Loucy (cell line): Measurements from ENCODE around the gene LRRTM3.

Source experiments
- H2AFZ ChIP-seq: fragments of 200-600 bp; sonication (generic); 2 replicates; pipeline ENCODE4 v1.6.0; 2016; ENCODE audit warnings: antibody characterized with exemption, mild to moderate bottlenecking, low read length, moderate library complexity
- H3F3A ChIP-seq: fragments of 200-600 bp; 2 replicates; pipeline ENCODE4 v1.6.0; 2016; ENCODE audit warnings: antibody characterized with exemption, low read depth, mild to moderate bottlenecking
- H3K27me3 ChIP-seq: fragments of 200-600 bp; sonication (generic); 2 replicates; pipeline ENCODE4 v1.6.1; 2014; ENCODE audit warnings: low read length, mild to moderate bottlenecking; ENCODE audit not compliant: insufficient read depth, poor library complexity, severe bottlenecking
- H3K36me3 ChIP-seq: fragments of 200-600 bp; sonication (generic); 2 replicates; pipeline ENCODE4 v1.6.1; 2016; ENCODE audit warnings: low read length; ENCODE audit not compliant: insufficient read depth
- H3K4me1 ChIP-seq: fragments of 200-600 bp; sonication (generic); 2 replicates; pipeline ENCODE4 v1.5.1; 2014; ENCODE audit warnings: low read length, mild to moderate bottlenecking; ENCODE audit not compliant: insufficient read depth, poor library complexity, severe bottlenecking
- H3K4me2 ChIP-seq: fragments of 200-600 bp; sonication (generic); 2 replicates; pipeline ENCODE4 v1.6.0; 2014; ENCODE audit warnings: antibody characterized with exemption, low read length, low read depth, mild to moderate bottlenecking; ENCODE audit not compliant: poor library complexity, severe bottlenecking
- H3K4me3 ChIP-seq: fragments of 200-600 bp; sonication (generic); 2 replicates; pipeline ENCODE4 v1.5.1; 2014; ENCODE audit warnings: low read length, mild to moderate bottlenecking, mixed read lengths; ENCODE audit not compliant: poor library complexity, severe bottlenecking
- H3K79me2 ChIP-seq: fragments of 200-600 bp; sonication (generic); 2 replicates; pipeline ENCODE4 v1.6.1; 2014; ENCODE audit warnings: low read length; ENCODE audit not compliant: insufficient read depth
- H3K9ac ChIP-seq: fragments of 200-600 bp; sonication (generic); 2 replicates; pipeline ENCODE4 v1.6.0; 2014; ENCODE audit warnings: mild to moderate bottlenecking, low read depth, low read length, moderate library complexity; ENCODE audit not compliant: poor library complexity, severe bottlenecking
- H3K9me2 ChIP-seq: fragments of 200-600 bp; sonication (generic); replicated peaks from 2 replicates; pipeline ENCODE4 v1.6.1; 2016; ENCODE audit warnings: low read depth, low read length, mixed read lengths
- H3K9me3 ChIP-seq: fragments of 200-600 bp; sonication (generic); 2 replicates; pipeline ENCODE4 v1.6.1; 2014; ENCODE audit warnings: mild to moderate bottlenecking, antibody characterized with exemption, low read length, low read depth; ENCODE audit not compliant: insufficient read depth
- H4K20me1 ChIP-seq: fragments of 200-600 bp; sonication (generic); 2 replicates; pipeline ENCODE4 v1.6.0; 2014; ENCODE audit warnings: antibody characterized with exemption, low read length, mild to moderate bottlenecking; ENCODE audit not compliant: insufficient read depth, poor library complexity, severe bottlenecking
- EZH2phosphoT487 ChIP-seq: fragments of 200-600 bp; IDR thresholded peaks from 2 replicates; pipeline ENCODE4 v1.6.1; 2018; ENCODE audit warnings: antibody characterized with exemption, mild to moderate bottlenecking, moderate library complexity, borderline replicate concordance
- TF ChIP-seq, protein P1 (sequence below): fragments of 200-600 bp; sonication (generic); conservative IDR thresholded peaks from 2 replicates; pipeline ENCODE4 v1.5.1; 2014; ENCODE audit warnings: mild to moderate bottlenecking, antibody characterized with exemption, low read length

LRRTM3 gene

GRCh38 chr10:66981361-66982052 is 55.7 kb downstream of the LRRTM3 start:
- H3K9ac ChIP-seq: no peak overlapping the region
- TF ChIP-seq, protein P1, sequence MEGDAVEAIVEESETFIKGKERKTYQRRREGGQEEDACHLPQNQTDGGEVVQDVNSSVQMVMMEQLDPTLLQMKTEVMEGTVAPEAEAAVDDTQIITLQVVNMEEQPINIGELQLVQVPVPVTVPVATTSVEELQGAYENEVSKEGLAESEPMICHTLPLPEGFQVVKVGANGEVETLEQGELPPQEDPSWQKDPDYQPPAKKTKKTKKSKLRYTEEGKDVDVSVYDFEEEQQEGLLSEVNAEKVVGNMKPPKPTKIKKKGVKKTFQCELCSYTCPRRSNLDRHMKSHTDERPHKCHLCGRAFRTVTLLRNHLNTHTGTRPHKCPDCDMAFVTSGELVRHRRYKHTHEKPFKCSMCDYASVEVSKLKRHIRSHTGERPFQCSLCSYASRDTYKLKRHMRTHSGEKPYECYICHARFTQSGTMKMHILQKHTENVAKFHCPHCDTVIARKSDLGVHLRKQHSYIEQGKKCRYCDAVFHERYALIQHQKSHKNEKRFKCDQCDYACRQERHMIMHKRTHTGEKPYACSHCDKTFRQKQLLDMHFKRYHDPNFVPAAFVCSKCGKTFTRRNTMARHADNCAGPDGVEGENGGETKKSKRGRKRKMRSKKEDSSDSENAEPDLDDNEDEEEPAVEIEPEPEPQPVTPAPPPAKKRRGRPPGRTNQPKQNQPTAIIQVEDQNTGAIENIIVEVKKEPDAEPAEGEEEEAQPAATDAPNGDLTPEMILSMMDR: no peak
- TF ChIP-seq EZH2phosphoT487: no peak
- H3K4me3 ChIP-seq: no peak overlapping the region

GRCh38 chr10:66982053-66982420 is 56.2 kb downstream of the LRRTM3 start:
- H3K9me3 ChIP-seq: no peaks in the 10 kb centered on the region
- no peaks in the 10 kb centered on the region for H3K9me2 ChIP-seq
- no peak overlapping the region for H3K4me2 ChIP-seq
- H2AFZ ChIP-seq: no peak overlapping the region
- no peaks in the 10 kb centered on the region for H4K20me1 ChIP-seq
- no peaks in the 10 kb centered on the region for H3K4me1 ChIP-seq
- H3K9ac ChIP-seq: no peak overlapping the region
- TF ChIP-seq, protein P1: no peak
- TF ChIP-seq EZH2phosphoT487: no peak
- H3F3A ChIP-seq: no peaks in the 10 kb centered on the region
- H3K4me3 ChIP-seq: no peak overlapping the region
- no peaks in the 10 kb centered on the region for H3K36me3 ChIP-seq
- no peaks in the 10 kb centered on the region for H3K79me2 ChIP-seq
- H3K27me3 ChIP-seq: no peaks in the 10 kb centered on the region

More at GRCh38 chr10:66981361-66982052, 55.7 kb downstream of the LRRTM3 start:
- Histone ChIP-seq H3K27me3 (no peaks in the 10 kb centered on the region), H3K9me2 (no peaks in the 10 kb centered on the region), H3K4me2 (no peak overlapping the region), H3F3A (no peaks in the 10 kb centered on the region), H3K4me1 (no peaks in the 10 kb centered on the region), H3K79me2 (no peaks in the 10 kb centered on the region), H3K36me3 (no peaks in the 10 kb centered on the region), H4K20me1 (no peaks in the 10 kb centered on the region), H2AFZ (no peak overlapping the region), H3K9me3 (no peaks in the 10 kb centered on the region)

DNA sequence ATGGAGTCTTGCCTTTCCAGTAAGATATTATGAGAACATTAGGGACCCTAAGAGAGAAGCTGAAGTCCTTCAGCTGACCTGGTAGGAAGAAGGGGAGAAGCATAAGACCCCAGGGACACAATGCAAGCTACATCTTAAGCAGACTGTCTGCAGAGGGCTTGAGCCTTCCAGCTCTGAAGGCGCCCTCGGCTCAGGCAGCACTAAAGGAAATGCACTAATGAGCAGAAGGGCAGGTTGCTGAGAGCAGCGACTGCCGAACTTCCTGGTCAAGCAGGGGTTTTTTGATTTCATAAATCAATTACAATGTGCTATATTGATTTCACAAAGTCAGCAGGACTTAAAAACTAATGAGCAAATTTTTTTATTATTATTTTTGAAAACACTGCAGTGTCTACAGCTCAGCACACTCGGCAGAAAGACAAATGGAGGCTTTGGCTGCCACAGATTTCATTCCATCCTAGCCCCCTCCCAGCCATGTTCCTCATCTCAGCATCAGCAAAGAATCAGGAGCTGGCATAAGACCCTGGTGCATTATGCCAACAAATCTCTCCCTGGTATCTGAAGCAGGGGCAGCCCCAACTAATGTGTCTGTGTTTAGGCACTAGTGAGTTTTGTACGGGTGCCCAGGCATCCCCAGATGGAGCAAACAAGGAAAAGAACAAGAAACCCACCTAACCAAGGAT is 57.1 kb downstream of the LRRTM3 start:
- H3K4me2 ChIP-seq: no peak overlapping the region
- TF ChIP-seq EZH2phosphoT487: no peak
- TF ChIP-seq, protein P1: no peak
- H3K36me3 ChIP-seq: no peaks in the 10 kb centered on the region
- no peaks in the 10 kb centered on the region for H4K20me1 ChIP-seq
- no peaks in the 10 kb centered on the region for H3K79me2 ChIP-seq
- H3F3A ChIP-seq: no peaks in the 10 kb centered on the region
- no peaks in the 10 kb centered on the region for H3K9me2 ChIP-seq
- H3K4me3 ChIP-seq: no peak overlapping the region
- no peaks in the 10 kb centered on the region for H3K4me1 ChIP-seq
- H3K9ac ChIP-seq: no peak overlapping the region
- no peaks in the 10 kb centered on the region for H3K27me3 ChIP-seq
- H3K9me3 ChIP-seq: no peaks in the 10 kb centered on the region
- H2AFZ ChIP-seq: no peak overlapping the region
